ENCODE results near the gene RELL2. TPM values are rescaled to one million over a fixed set of nuclear protein-coding genes. Genes with fewer than 3 reads are reported as not detected.

Gene RELL2
- total RNA-seq, 1 donor from 2014 or later, result 5.4 TPM

DNA sequence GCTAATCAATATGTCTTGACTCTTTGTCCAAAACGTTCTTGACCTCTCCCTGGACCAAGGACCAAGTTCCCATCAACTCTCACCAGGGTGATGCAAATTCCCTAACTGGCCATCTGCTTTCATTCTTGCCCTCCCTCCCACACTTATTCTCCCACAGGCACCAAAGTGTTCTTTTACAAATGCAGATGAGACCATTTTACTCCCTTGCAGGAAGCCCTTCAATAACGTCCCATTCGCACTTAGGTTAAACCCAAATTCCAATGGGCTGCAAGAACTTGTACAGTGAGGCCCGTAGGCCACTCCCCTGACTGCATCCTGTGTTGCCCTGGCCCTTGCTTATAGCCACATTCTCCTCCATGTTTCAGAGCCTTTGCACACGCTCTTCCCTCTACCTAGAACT lies 38.0 kb downstream of the RELL2 start:
- Mint-ChIP-seq H3K4me1 (ENCODE audit: unreplicated experiment) (no peaks in the 10 kb centered on the region), H3K9me3 (ENCODE audit: unreplicated experiment) (no peaks in the 10 kb centered on the region), H3K27me3 (ENCODE audit: unreplicated experiment) (no peaks in the 10 kb centered on the region), H3K36me3 (ENCODE audit: unreplicated experiment) (no peaks in the 10 kb centered on the region), H3K4me3 (ENCODE audit: unreplicated experiment) (no peak overlapping the region), H3K27ac (ENCODE audit: unreplicated experiment) (no peak overlapping the region)
- TF ChIP-seq, protein P1, sequence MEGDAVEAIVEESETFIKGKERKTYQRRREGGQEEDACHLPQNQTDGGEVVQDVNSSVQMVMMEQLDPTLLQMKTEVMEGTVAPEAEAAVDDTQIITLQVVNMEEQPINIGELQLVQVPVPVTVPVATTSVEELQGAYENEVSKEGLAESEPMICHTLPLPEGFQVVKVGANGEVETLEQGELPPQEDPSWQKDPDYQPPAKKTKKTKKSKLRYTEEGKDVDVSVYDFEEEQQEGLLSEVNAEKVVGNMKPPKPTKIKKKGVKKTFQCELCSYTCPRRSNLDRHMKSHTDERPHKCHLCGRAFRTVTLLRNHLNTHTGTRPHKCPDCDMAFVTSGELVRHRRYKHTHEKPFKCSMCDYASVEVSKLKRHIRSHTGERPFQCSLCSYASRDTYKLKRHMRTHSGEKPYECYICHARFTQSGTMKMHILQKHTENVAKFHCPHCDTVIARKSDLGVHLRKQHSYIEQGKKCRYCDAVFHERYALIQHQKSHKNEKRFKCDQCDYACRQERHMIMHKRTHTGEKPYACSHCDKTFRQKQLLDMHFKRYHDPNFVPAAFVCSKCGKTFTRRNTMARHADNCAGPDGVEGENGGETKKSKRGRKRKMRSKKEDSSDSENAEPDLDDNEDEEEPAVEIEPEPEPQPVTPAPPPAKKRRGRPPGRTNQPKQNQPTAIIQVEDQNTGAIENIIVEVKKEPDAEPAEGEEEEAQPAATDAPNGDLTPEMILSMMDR (IDR thresholded peaks at IDR 0.05), result no peak
- DNase-seq (ENCODE audit: extremely low spot score, unreplicated experiment), result no peak

DNA sequence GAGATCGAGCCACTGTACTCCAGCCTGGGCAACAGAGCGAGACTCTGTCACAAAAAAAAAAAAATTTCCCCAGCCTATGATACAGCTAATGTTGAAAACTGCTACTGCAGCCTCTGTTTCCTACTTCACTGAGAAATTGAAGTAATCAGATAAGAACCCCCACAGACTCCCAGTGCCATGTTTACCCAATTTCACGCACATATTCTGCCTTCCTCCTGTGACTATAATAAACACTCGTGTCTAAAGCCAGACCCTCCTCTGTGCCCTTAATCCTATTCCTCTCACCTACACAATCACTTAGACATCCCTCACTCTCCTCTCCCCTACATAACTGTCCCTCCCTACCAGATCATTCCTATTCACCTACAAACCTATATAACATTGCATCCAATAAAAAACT lies 38.9 kb downstream of the RELL2 start:
- Mint-ChIP-seq H3K27me3 (ENCODE audit: unreplicated experiment) (no peaks in the 10 kb centered on the region), H3K27ac (ENCODE audit: unreplicated experiment) (no peak overlapping the region), H3K4me3 (ENCODE audit: unreplicated experiment) (no peak overlapping the region), H3K9me3 (ENCODE audit: unreplicated experiment) (no peaks in the 10 kb centered on the region), H3K4me1 (ENCODE audit: unreplicated experiment) (no peaks in the 10 kb centered on the region), H3K36me3 (ENCODE audit: unreplicated experiment) (no peaks in the 10 kb centered on the region)
- TF ChIP-seq, protein P1 (IDR thresholded peaks at IDR 0.05), result no peak
- no peak for DNase-seq (ENCODE audit: extremely low spot score, unreplicated experiment)

DNA sequence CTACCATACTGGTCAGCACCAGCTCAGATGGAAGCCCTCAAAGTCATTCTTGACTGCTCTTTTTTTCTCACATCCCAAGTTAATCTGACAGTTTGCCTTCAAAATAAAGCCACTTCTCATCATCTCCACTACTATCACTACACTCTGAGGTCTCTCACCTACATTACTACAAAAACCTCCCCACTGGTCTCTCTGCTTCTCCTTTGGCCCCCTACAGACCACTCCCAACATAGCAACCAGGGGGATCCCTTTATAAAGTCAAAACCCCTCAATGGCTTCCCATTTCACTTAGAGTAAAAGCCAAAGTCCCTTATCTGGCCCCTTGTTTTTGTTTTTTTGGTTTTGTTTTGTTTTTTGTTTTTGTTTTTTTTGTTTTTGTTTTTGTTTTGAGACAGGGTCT lies 40.6 kb downstream of the RELL2 start:
- DNase-seq (ENCODE audit: extremely low spot score, unreplicated experiment), result no peak
- Mint-ChIP-seq H3K4me1 (ENCODE audit: unreplicated experiment) (peaks cover 7% of the 10 kb centered on the region), H3K4me3 (ENCODE audit: unreplicated experiment) (no peak overlapping the region), H3K27ac (ENCODE audit: unreplicated experiment) (no peak overlapping the region), H3K27me3 (ENCODE audit: unreplicated experiment) (no peaks in the 10 kb centered on the region), H3K9me3 (ENCODE audit: unreplicated experiment) (no peaks in the 10 kb centered on the region), H3K36me3 (ENCODE audit: unreplicated experiment) (no peaks in the 10 kb centered on the region)
- TF ChIP-seq, protein P1 (IDR thresholded peaks at IDR 0.05), result no peak

DNA sequence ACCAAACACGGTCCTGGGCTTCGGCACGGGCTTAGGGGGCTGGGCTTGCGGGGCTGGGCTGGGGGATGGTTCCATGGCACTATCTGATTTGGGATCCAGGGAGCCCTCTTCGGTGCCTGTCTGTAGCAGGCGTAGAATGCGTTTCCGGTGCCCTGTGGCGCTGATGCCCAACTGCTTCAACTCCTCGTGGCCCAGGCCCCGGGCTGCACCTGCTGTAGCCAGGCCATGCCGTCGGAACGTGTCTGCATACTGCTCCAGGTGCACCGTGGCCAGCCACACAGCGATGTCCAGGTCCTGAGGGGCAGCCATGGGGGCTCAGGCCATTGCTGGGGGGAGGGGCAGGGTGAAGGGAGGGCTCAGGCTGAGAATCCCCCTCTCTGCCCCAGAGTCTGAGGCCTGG lies 43.4 kb downstream of the RELL2 start:
- no peaks in the 10 kb centered on the region for H3K36me3 Mint-ChIP-seq (ENCODE audit: unreplicated experiment)
- TF ChIP-seq, protein P1 (IDR thresholded peaks at IDR 0.05), result no peak
- H3K27me3 Mint-ChIP-seq (ENCODE audit: unreplicated experiment), result no peaks in the 10 kb centered on the region
- H3K9me3 Mint-ChIP-seq (ENCODE audit: unreplicated experiment), result no peaks in the 10 kb centered on the region
- no peak overlapping the region for H3K4me3 Mint-ChIP-seq (ENCODE audit: unreplicated experiment)
- peaks cover 7% of the 10 kb centered on the region for H3K4me1 Mint-ChIP-seq (ENCODE audit: unreplicated experiment)
- no peak for DNase-seq (ENCODE audit: extremely low spot score, unreplicated experiment)
- H3K27ac Mint-ChIP-seq (ENCODE audit: unreplicated experiment), result no peak overlapping the region

- Mint-ChIP-seq H3K36me3 (ENCODE audit: unreplicated experiment) (no peaks in the 10 kb centered on the region), H3K27ac (ENCODE audit: unreplicated experiment) (no peak overlapping the region), H3K4me1 (ENCODE audit: unreplicated experiment) (peaks cover 7% of the 10 kb centered on the region), H3K27me3 (ENCODE audit: unreplicated experiment) (no peaks in the 10 kb centered on the region), H3K4me3 (ENCODE audit: unreplicated experiment) (no peak overlapping the region), H3K9me3 (ENCODE audit: unreplicated experiment) (no peaks in the 10 kb centered on the region)
- DNase-seq (ENCODE audit: extremely low spot score, unreplicated experiment), result no peak
- TF ChIP-seq, protein P1 (IDR thresholded peaks at IDR 0.05), result no peak
Observed at GRCh38 chr5:141680751-141681201, 44.0 kb downstream of the RELL2 start.

Measured in osteocyte (in vitro differentiated cells).